ENCODE results near the gene BIN1. TPM values are rescaled to one million over a fixed set of nuclear protein-coding genes. Genes with fewer than 3 reads are reported as not detected.
A peak's percentile ranks its signal among the peaks of the same experiment; 100 is the strongest.

The BIN1 gene
- polyA plus RNA-seq, 1 donor (not counting 4 experiments of a cell fraction or from before 2014, with no cell fraction given): 5.4 TPM

- Histone ChIP-seq H3K4me3 (ENCODE audit: control insufficient read depth in 2 of 3, extremely low read depth in 1 of 3, insufficient read depth in 2 of 3, low read depth in 1 of 3, low read length in 3 of 3) (no peak overlapping the region), H3K27me3 (ENCODE audit: control insufficient read depth, extremely low read depth, insufficient read depth, low read length) (no peaks in the 10 kb centered on the region), H3K4me1 (ENCODE audit: control insufficient read depth, extremely low read depth, insufficient read depth, low read length) (no peaks in the 10 kb centered on the region), H3K79me2 (ENCODE audit: control insufficient read depth, insufficient read depth, low read length) (no peaks in the 10 kb centered on the region), H3K9ac (ENCODE audit: control insufficient read depth, extremely low read depth, insufficient read depth, low read length) (no peak overlapping the region), H3K9me1 (ENCODE audit: control insufficient read depth, extremely low read depth, insufficient read depth, low read length) (no peaks in the 10 kb centered on the region), H3K4me2 (ENCODE audit: control insufficient read depth, extremely low read depth, insufficient read depth, low read depth, low read length) (no peak overlapping the region), H3K27ac (ENCODE audit: control insufficient read depth, insufficient read depth, low read length) (no peak overlapping the region), H2AFZ (ENCODE audit: control insufficient read depth, low read length) (no peak overlapping the region), H3K9me3 (ENCODE audit: control insufficient read depth, low read depth, low read length) (no peaks in the 10 kb centered on the region), H3K36me3 (ENCODE audit: control insufficient read depth in 2 of 2, extremely low read depth in 1 of 2, insufficient read depth in 2 of 2, low read length in 2 of 2) (no peaks in the 10 kb centered on the region), H4K20me1 (ENCODE audit: control insufficient read depth, extremely low read depth, insufficient read depth, low read length) (peaks cover 4% of the 10 kb centered on the region)
- DNase-seq (ENCODE audit: low read depth, low spot score) (no peak), FAIRE-seq (no peak)
- peak in 1 of 3 experiments; percentile 27 for TF ChIP-seq CTCF (optimal IDR thresholded peaks at IDR 0.05 in 1 of 3, IDR thresholded peaks at IDR 0.05 in 1 of 3, conservative IDR thresholded peaks at IDR 0.05 in 1 of 3; ENCODE audit: extremely low read depth in 1 of 3, insufficient read depth in 2 of 3, low read length in 3 of 3)
- no peak for TF ChIP-seq EZH2 (IDR thresholded peaks at IDR 0.05; ENCODE audit: low read length)
- dilution Hi-C loops (cut with MboI; ENCODE audit: extremely low pct_ligation_motif_present, low sequenced_read_pairs): no loop called here
Measured at GRCh38 chr2:127051116-127052056, 55.6 kb downstream of the BIN1 start.

GRCh38 chr2:127050803-127051115, 56.2 kb downstream of the BIN1 start:
- Histone ChIP-seq H3K9ac (ENCODE audit: control insufficient read depth, extremely low read depth, insufficient read depth, low read length) (no peak overlapping the region), H4K20me1 (ENCODE audit: control insufficient read depth, extremely low read depth, insufficient read depth, low read length) (peaks cover 4% of the 10 kb centered on the region), H3K36me3 (ENCODE audit: control insufficient read depth in 2 of 2, extremely low read depth in 1 of 2, insufficient read depth in 2 of 2, low read length in 2 of 2) (no peaks in the 10 kb centered on the region), H3K4me3 (ENCODE audit: control insufficient read depth in 2 of 3, extremely low read depth in 1 of 3, insufficient read depth in 2 of 3, low read depth in 1 of 3, low read length in 3 of 3) (no peak overlapping the region), H3K9me1 (ENCODE audit: control insufficient read depth, extremely low read depth, insufficient read depth, low read length) (no peaks in the 10 kb centered on the region), H3K4me2 (ENCODE audit: control insufficient read depth, extremely low read depth, insufficient read depth, low read depth, low read length) (no peak overlapping the region), H3K27ac (ENCODE audit: control insufficient read depth, insufficient read depth, low read length) (no peak overlapping the region), H3K79me2 (ENCODE audit: control insufficient read depth, insufficient read depth, low read length) (no peaks in the 10 kb centered on the region), H3K27me3 (ENCODE audit: control insufficient read depth, extremely low read depth, insufficient read depth, low read length) (no peaks in the 10 kb centered on the region), H3K9me3 (ENCODE audit: control insufficient read depth, low read depth, low read length) (no peaks in the 10 kb centered on the region), H3K4me1 (ENCODE audit: control insufficient read depth, extremely low read depth, insufficient read depth, low read length) (no peaks in the 10 kb centered on the region), H2AFZ (ENCODE audit: control insufficient read depth, low read length) (no peak overlapping the region)
- DNase-seq (ENCODE audit: low read depth, low spot score) (no peak), FAIRE-seq (no peak)
- TF ChIP-seq CTCF (optimal IDR thresholded peaks at IDR 0.05 in 1 of 3, IDR thresholded peaks at IDR 0.05 in 1 of 3, conservative IDR thresholded peaks at IDR 0.05 in 1 of 3; ENCODE audit: extremely low read depth in 1 of 3, insufficient read depth in 2 of 3, low read length in 3 of 3): no peak
- TF ChIP-seq EZH2 (IDR thresholded peaks at IDR 0.05; ENCODE audit: low read length): no peak
- dilution Hi-C loops (cut with MboI; ENCODE audit: extremely low pct_ligation_motif_present, low sequenced_read_pairs): no loop called here
